H1 (cell line): Measurements from ENCODE around the gene TSPAN9.

Experiments used
- BCL11A ChIP-seq, 2 experiments: IDR thresholded peaks; one replicate each; pipeline ENCODE4 v1.6.1; 2011; ENCODE audit warnings: low read depth in 2 of 2, low read length in 2 of 2, mild to moderate bottlenecking in 2 of 2
- BRCA1 ChIP-seq: IDR thresholded peaks from 2 replicates; pipeline ENCODE4 v1.6.1; 2012; ENCODE audit warnings: low read depth, low read length, improper control_type of control experiment
- CTCF ChIP-seq, 3 experiments: IDR thresholded peaks; 1 replicate in 2 of 3; 2 replicates in 1 of 3; pipeline versions ENCODE4 v1.5.1 to v1.6.1; 2011; ENCODE audit warnings: low read length in 3 of 3, mild to moderate bottlenecking in 3 of 3, inconsistent platforms in 2 of 3, low read depth in 1 of 3, moderate library complexity in 1 of 3; ENCODE audit not compliant: insufficient read depth in 1 of 3; ENCODE audit errors: control extremely low read depth in 1 of 3
- EGR1 ChIP-seq: IDR thresholded peaks from 2 replicates; pipeline ENCODE4 v1.6.1; 2011; ENCODE audit warnings: low read depth, low read length, borderline replicate concordance
- EZH2 ChIP-seq: fragments of 200-600 bp; sonication (generic); IDR thresholded peaks from 2 replicates; pipeline ENCODE4 v1.7.1; 2012; ENCODE audit warnings: low read depth, mild to moderate bottlenecking, moderate library complexity, low read length, inconsistent platforms; ENCODE audit not compliant: severe bottlenecking
- GTF2F1 ChIP-seq: IDR thresholded peaks from 2 replicates; pipeline ENCODE4 v1.6.1; 2012; ENCODE audit warnings: low read depth, low read length, improper control_type of control experiment, borderline replicate concordance
- HDAC6 ChIP-seq: IDR thresholded peaks from one replicate; pipeline ENCODE4 v1.7.1; 2012; ENCODE audit warnings: low read depth, mild to moderate bottlenecking, inconsistent platforms, low read length, moderate library complexity
- RBBP5 ChIP-seq: IDR thresholded peaks from 2 replicates; pipeline ENCODE4 v1.7.1; 2012; ENCODE audit warnings: low read depth, mild to moderate bottlenecking, inconsistent platforms, low read length, moderate library complexity, borderline replicate concordance
- TAF1 ChIP-seq: IDR thresholded peaks from 2 replicates; pipeline ENCODE4 v1.6.1; 2011; ENCODE audit warnings: mild to moderate bottlenecking, low read depth, low read length
- TCF12 ChIP-seq: IDR thresholded peaks from 2 replicates; pipeline ENCODE4 v1.6.1; 2011; ENCODE audit warnings: low read depth, mild to moderate bottlenecking, low read length

DNA sequence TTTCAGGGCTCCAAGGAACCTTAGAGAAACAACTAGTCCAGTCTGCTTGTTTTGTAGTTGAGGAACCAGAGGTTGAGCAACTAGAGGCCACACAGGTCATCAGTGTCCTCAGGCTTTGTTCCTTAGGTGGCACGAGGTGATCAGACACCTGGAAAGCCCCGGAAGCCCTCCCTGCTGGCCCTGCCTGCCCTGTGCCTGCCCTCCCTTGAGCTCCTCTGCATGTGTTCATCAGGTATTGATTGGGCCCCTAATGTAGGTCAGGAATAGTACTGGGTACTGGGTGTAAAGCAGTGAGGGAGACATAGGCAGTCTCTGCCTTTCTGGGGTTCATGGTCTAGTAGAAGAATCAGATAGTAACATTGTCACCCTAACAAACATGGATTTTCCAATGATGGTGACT, 114.3 kb downstream of the TSPAN9 start:
- TF ChIP-seq CTCF (IDR thresholded peaks at IDR 0.05; ENCODE audit: control extremely low read depth in 1 of 3, insufficient read depth in 1 of 3, low read depth in 1 of 3, low read length in 3 of 3) (no peak), TCF12 (no peak), BRCA1 (no peak), TAF1 (no peak), BCL11A (IDR thresholded peaks at IDR 0.05; ENCODE audit: low read depth in 2 of 2, low read length in 2 of 2) (no peak), EGR1 (no peak), GTF2F1 (no peak), EZH2 (no peak), RBBP5 (no peak), HDAC6 (no peak)
